HCT116 (cell line): Measurements from ENCODE around the gene PLCXD3.

ENCODE experiments used
- CTCF ChIP-seq, 3 experiments: fragments of 200-600 bp in 1 of 3; sonication (generic) in 1 of 3; IDR thresholded peaks in 2 of 3; conservative IDR thresholded peaks in 1 of 3; 2 replicates each; pipeline ENCODE4 v1.5.1; 2012 to 2017; ENCODE audit warnings: low read depth in 2 of 3, low read length in 2 of 3, antibody characterized with exemption in 1 of 3, borderline replicate concordance in 1 of 3, control low read depth in 1 of 3, mild to moderate bottlenecking in 1 of 3, mixed read lengths in 1 of 3, mixed run types in 1 of 3, moderate library complexity in 1 of 3; ENCODE audit not compliant: insufficient read depth in 1 of 3
- ZNF274 ChIP-seq: fragments of 200-500 bp; sonication (Bioruptor generic); IDR thresholded peaks from 2 replicates; pipeline ENCODE4 v1.6.1; 2014; ENCODE audit warnings: mild to moderate bottlenecking, low read depth, low read length, inconsistent platforms

GRCh38 chr5:41349846-41350245, 160.6 kb downstream of the PLCXD3 start:
- TF ChIP-seq CTCF (IDR thresholded peaks at IDR 0.05 in 2 of 3, conservative IDR thresholded peaks at IDR 0.05 in 1 of 3; ENCODE audit: borderline replicate concordance in 1 of 3, insufficient read depth in 1 of 3, low read depth in 2 of 3, low read length in 2 of 3) (no peak), ZNF274 (no peak)
